Activated CD8-positive, alpha-beta memory T cell treated with anti-CD3 and anti-CD28 coated beads, Interleukin-2, amount 50 U/mL, for 24 hours (primary cell): Measurements from ENCODE around the gene CRYZL1.

Experiments used
- DNase-seq: peaks from one replicate; pipeline ENCODE4 v3.0.0-alpha.2; 2020; ENCODE audit errors: extremely low read depth

The CRYZL1 gene

DNA sequence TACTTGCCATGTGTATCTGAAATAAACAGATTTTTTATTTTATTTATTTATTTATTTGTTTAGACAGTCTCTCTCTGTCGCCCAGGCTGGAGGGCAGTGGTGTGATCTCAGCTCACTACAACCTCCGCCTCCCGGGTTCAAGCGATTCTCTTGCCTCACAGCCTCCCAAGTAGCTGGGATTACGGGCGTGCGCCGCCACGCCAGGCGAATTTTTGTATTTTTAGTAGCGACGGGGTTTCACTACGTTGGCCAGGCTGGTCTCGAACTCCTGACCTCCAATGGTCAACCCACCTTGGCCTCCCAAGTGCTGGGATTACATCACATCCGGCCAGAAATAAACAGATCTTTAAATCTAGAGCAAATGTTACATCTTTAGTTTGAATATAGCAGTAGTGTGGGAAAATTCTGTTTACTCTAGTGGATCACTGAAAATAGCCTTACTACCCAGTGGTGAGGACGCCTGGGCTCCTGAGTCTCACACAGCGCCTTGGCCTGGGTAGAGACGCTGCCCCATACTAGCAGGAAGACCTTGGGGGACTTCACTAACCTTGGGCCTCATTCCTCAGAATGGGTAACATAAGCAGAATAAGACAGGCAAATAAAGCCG, 100.3 kb downstream of the CRYZL1 start:
- no peak for DNase-seq

DNA sequence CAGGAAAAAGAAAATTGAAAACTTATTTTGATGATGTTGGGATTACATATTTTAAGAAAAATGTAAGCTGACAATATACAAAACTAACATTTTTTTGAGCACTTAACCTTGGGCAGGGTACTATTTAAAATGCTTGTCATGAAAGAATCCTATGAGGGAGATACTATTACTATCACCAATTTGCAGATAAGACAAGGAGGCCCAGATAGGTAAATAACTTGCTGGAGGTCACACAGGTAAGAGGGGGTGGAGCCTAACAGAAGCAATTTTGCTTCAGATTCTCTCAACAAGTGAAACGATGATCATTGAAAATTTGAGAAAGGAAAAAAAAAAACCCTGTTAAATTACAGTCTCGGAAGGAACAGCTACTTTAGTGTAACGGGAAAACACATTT, 100.8 kb downstream of the CRYZL1 start:
- no peak for DNase-seq

DNA sequence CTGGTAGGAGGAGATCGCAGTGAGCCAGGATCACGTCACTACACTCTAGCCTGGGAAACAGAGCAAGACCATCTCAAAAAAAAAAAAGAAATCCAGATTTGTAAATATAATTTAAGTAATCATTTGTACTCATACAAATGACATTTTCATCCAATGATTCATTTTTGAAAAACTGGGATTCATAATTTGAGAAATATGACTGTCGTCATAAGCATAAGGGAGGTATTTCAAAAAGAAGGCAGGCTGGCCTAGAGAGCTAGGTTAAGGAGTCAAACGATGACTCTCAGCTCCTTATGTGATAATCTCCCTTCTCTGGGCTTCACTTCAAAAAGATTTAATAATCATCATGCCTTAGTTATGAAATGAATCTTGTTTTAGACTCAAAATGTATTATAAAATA, 101.9 kb downstream of the CRYZL1 start:
- DNase-seq, result no peak
